IgD-negative memory B cell (primary cell): ENCODE results near the gene TRIML1. TPM values are rescaled to one million over a fixed set of nuclear protein-coding genes. Genes with fewer than 3 reads are reported as not detected.

ENCODE experiments used
- H3K27ac Mint-ChIP-seq, 3 donors: one replicate each; pipeline ENCODE4 v1.8.0; 2020 to 2022; ENCODE audit warnings: mild to moderate bottlenecking in 3 of 3, mixed read lengths in 3 of 3, moderate library complexity in 1 of 3
- H3K27me3 Mint-ChIP-seq: one replicate; pipeline ENCODE4 v1.8.0; 2021; ENCODE audit warnings: mixed read lengths
- H3K36me3 Mint-ChIP-seq: one replicate; pipeline ENCODE4 v1.8.0; 2020; ENCODE audit warnings: mild to moderate bottlenecking, mixed read lengths
- H3K4me1 Mint-ChIP-seq, 3 donors: one replicate each; pipeline ENCODE4 v1.8.0; 2020 to 2022; ENCODE audit warnings: mixed read lengths in 3 of 3, mild to moderate bottlenecking in 1 of 3
- H3K4me3 Mint-ChIP-seq, 4 donors: one replicate each; pipeline ENCODE4 v1.8.0; 2020 to 2022; ENCODE audit warnings: mild to moderate bottlenecking in 4 of 4, mixed read lengths in 4 of 4, moderate library complexity in 3 of 4
- H3K9me3 Mint-ChIP-seq, 3 donors: one replicate each; pipeline ENCODE4 v1.8.0; 2020 to 2021; ENCODE audit warnings: mixed read lengths in 3 of 3, mild to moderate bottlenecking in 1 of 3
- polyA plus RNA-seq: library from polyadenylated mRNA; unstranded; fragments of 300-500 nt; fragmentation: Illumina TruSeq; gene quantifications from one replicate; pipeline ENCODE4 v1.2.3, GENCODE V29; 2021

TRIML1 gene
- not detected for polyA plus RNA-seq

GRCh38 chr4:188139141-188139540 is at the start of gene TRIML1:
TRIML1 (plus strand) TSS chr4:188139441; CDS start chr4:188139559, 118 bp downstream.
- Mint-ChIP-seq H3K27me3 (no peaks in the 10 kb centered on the region), H3K36me3 (no peaks in the 10 kb centered on the region), H3K27ac (no peak within 1 kb of the TSS), H3K4me1 (peaks cover 0 to 2% (median 0%) of the 10 kb centered on the region in 3 donors), H3K4me3 (no peak within 1 kb of the TSS), H3K9me3 (peaks cover 0 to 3% (median 2%) of the 10 kb centered on the region in 3 donors)

- Mint-ChIP-seq H3K4me1 (no peaks in the 10 kb centered on the region), H3K27me3 (no peaks in the 10 kb centered on the region), H3K9me3 (peaks cover 0 to 32% (median 5%) of the 10 kb centered on the region in 3 donors), H3K36me3 (no peaks in the 10 kb centered on the region), H3K4me3 (no peak overlapping the region), H3K27ac (no peak overlapping the region)
These were observed 46.4 kb upstream of the TRIML1 start for GRCh38 chr4:188092824-188093223.

GRCh38 chr4:188106454-188106853 is 32.8 kb upstream of the TRIML1 start:
- Mint-ChIP-seq H3K9me3 (peaks cover 5 to 19% (median 6%) of the 10 kb centered on the region in 3 donors), H3K4me1 (no peaks in the 10 kb centered on the region), H3K27me3 (no peaks in the 10 kb centered on the region), H3K27ac (no peak overlapping the region), H3K36me3 (peaks cover 2% of the 10 kb centered on the region), H3K4me3 (peak overlapping the region in 1 of 4 donors; percentile 85)

- H3K4me3 Mint-ChIP-seq, result no peak overlapping the region
- H3K27me3 Mint-ChIP-seq, result no peaks in the 10 kb centered on the region
- H3K9me3 Mint-ChIP-seq, result peaks cover 5 to 19% (median 5%) of the 10 kb centered on the region in 3 donors
- H3K27ac Mint-ChIP-seq, result peak overlapping the region in 1 of 3 donors; percentile 41
- peaks cover 2% of the 10 kb centered on the region for H3K36me3 Mint-ChIP-seq
- no peaks in the 10 kb centered on the region for H3K4me1 Mint-ChIP-seq
These were observed 31.1 kb upstream of the TRIML1 start for GRCh38 chr4:188107931-188108843.

GRCh38 chr4:188109157-188109755 is 30.0 kb upstream of the TRIML1 start, which contains the start of gene TRIML2:
TRIML2 (minus strand) TSS chr4:188109603; CDS start chr4:188105368, 4,235 bp downstream.
- Mint-ChIP-seq H3K27me3 (no peaks in the 10 kb centered on the region), H3K36me3 (no peaks in the 10 kb centered on the region), H3K27ac (peak within 1 kb of the TSS in 1 of 3 donors; percentile 41), H3K9me3 (peaks cover 3 to 19% (median 5%) of the 10 kb centered on the region in 3 donors), H3K4me3 (no peak within 1 kb of the TSS), H3K4me1 (no peaks in the 10 kb centered on the region)

GRCh38 chr4:188110036-188110435 is 29.2 kb upstream of the TRIML1 start:
- Mint-ChIP-seq H3K4me1 (no peaks in the 10 kb centered on the region), H3K27me3 (no peaks in the 10 kb centered on the region), H3K36me3 (no peaks in the 10 kb centered on the region), H3K4me3 (no peak overlapping the region), H3K27ac (no peak overlapping the region), H3K9me3 (peaks cover 1 to 14% (median 5%) of the 10 kb centered on the region in 3 donors)

GRCh38 chr4:188110741-188111471 is 28.3 kb upstream of the TRIML1 start:
- no peak overlapping the region for H3K27ac Mint-ChIP-seq
- H3K36me3 Mint-ChIP-seq, result no peaks in the 10 kb centered on the region
- no peak overlapping the region for H3K4me3 Mint-ChIP-seq
- no peaks in the 10 kb centered on the region for H3K27me3 Mint-ChIP-seq
- H3K9me3 Mint-ChIP-seq, result peaks cover 2 to 14% (median 3%) of the 10 kb centered on the region in 3 donors
- H3K4me1 Mint-ChIP-seq, result no peaks in the 10 kb centered on the region

GRCh38 chr4:188111955-188112354 is 27.3 kb upstream of the TRIML1 start:
- Mint-ChIP-seq H3K4me3 (no peak overlapping the region), H3K4me1 (no peaks in the 10 kb centered on the region), H3K27ac (no peak overlapping the region), H3K36me3 (no peaks in the 10 kb centered on the region), H3K27me3 (no peaks in the 10 kb centered on the region), H3K9me3 (peaks cover 3 to 14% (median 3%) of the 10 kb centered on the region in 3 donors)

- peaks cover 3 to 14% (median 4%) of the 10 kb centered on the region in 3 donors for H3K9me3 Mint-ChIP-seq
- H3K36me3 Mint-ChIP-seq, result no peaks in the 10 kb centered on the region
- H3K4me1 Mint-ChIP-seq, result no peaks in the 10 kb centered on the region
- no peak overlapping the region for H3K4me3 Mint-ChIP-seq
- no peaks in the 10 kb centered on the region for H3K27me3 Mint-ChIP-seq
- H3K27ac Mint-ChIP-seq, result no peak overlapping the region
These were observed 26.1 kb upstream of the TRIML1 start for GRCh38 chr4:188113156-188113555.

GRCh38 chr4:188117631-188118324 is 21.5 kb upstream of the TRIML1 start:
- Mint-ChIP-seq H3K36me3 (no peaks in the 10 kb centered on the region), H3K4me3 (no peak overlapping the region), H3K27ac (no peak overlapping the region), H3K27me3 (no peaks in the 10 kb centered on the region), H3K4me1 (no peaks in the 10 kb centered on the region), H3K9me3 (peaks cover 0 to 9% (median 9%) of the 10 kb centered on the region in 3 donors)

GRCh38 chr4:188121530-188121929 is 17.7 kb upstream of the TRIML1 start:
- H3K27ac Mint-ChIP-seq, result peak overlapping the region in 1 of 3 donors; percentile 35
- no peaks in the 10 kb centered on the region for H3K27me3 Mint-ChIP-seq
- H3K4me3 Mint-ChIP-seq, result no peak overlapping the region
- H3K9me3 Mint-ChIP-seq, result peaks cover 2 to 13% (median 6%) of the 10 kb centered on the region in 3 donors
- H3K4me1 Mint-ChIP-seq, result no peaks in the 10 kb centered on the region
- no peaks in the 10 kb centered on the region for H3K36me3 Mint-ChIP-seq

- Mint-ChIP-seq H3K36me3 (no peaks in the 10 kb centered on the region), H3K4me3 (no peak overlapping the region), H3K9me3 (peaks cover 0 to 17% (median 4%) of the 10 kb centered on the region in 3 donors), H3K4me1 (no peaks in the 10 kb centered on the region), H3K27me3 (no peaks in the 10 kb centered on the region), H3K27ac (no peak overlapping the region)
These were observed 11.9 kb upstream of the TRIML1 start for GRCh38 chr4:188127214-188127874.

- Mint-ChIP-seq H3K4me3 (no peak overlapping the region), H3K27me3 (no peaks in the 10 kb centered on the region), H3K27ac (no peak overlapping the region), H3K9me3 (peaks cover 0 to 12% (median 5%) of the 10 kb centered on the region in 3 donors), H3K36me3 (no peaks in the 10 kb centered on the region), H3K4me1 (no peaks in the 10 kb centered on the region)
These were observed 8.9 kb upstream of the TRIML1 start for GRCh38 chr4:188130355-188130754.

- peaks cover 0 to 13% (median 3%) of the 10 kb centered on the region in 3 donors for H3K9me3 Mint-ChIP-seq
- no peaks in the 10 kb centered on the region for H3K27me3 Mint-ChIP-seq
- no peak overlapping the region for H3K27ac Mint-ChIP-seq
- no peaks in the 10 kb centered on the region for H3K4me1 Mint-ChIP-seq
- no peak overlapping the region for H3K4me3 Mint-ChIP-seq
- no peaks in the 10 kb centered on the region for H3K36me3 Mint-ChIP-seq
These were observed 7.0 kb upstream of the TRIML1 start for GRCh38 chr4:188132232-188132631.
